ENCODE data around the gene FBXL14. TPM values are rescaled to one million over a fixed set of nuclear protein-coding genes. Genes with fewer than 3 reads are reported as not detected.
A peak's percentile ranks its signal among the peaks of the same experiment; 100 is the strongest.
"Not testable (repeated sequence)": the region's sequence is repeated elsewhere in the genome, so short reads cannot be mapped to it uniquely, and the experiment has no call there.

Gene FBXL14
- total RNA-seq, 4 donors from 2014 or later, result 12.0 to 22.6 (median 16.0) TPM

DNA sequence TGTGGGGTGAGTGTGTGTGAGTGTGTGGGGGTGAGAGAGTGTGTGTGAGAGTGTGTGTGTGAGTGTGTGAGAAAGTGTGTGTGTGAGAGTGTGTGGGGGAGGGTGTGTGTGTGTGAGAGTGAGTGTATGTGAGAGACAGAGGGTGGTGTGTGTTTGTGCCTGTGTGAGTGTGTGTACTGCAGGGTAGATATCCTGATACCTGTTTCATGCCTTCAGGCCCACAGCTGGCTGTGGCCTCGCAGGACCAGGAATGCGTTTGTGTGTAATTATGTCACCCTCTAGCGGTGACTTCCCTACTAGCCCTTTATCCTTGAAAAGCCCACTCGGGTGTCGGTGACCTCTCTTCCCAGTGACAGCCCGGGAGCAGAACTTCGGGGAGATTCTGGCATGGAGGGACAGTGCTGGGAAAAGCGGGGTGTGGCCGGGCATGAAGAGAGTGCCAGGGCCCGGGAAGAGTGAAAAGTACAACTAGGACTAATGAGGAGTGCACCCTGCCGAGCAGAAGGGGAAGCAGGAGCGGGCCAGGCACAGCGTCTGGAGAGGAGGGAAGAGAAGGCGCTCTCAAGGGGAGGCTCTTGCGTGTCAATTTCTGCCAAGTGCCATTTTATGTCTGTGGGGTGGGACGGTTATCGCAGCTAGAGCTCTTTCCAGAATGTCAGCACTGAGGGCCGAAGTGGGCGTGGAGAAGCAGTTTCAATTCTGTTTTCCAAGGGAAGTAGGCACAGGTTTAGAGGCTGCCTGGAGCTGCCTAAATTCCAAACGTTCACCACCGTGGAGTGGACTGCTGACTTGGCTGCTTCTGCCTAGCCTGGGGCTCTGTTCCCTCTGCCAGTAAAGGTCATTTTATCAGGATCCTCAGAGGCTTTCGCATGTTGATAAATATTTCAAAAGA is 11.0 kb upstream of the FBXL14 start:
- Histone ChIP-seq H3K4me1 (peaks cover 25 to 53% (median 37%) of the 10 kb centered on the region in 4 donors), H3K9me3 (no peaks in the 10 kb centered on the region), H3K36me3 (no peaks in the 10 kb centered on the region), H3K4me3 (peak overlapping the region; percentile 48 to 61 (median 51)), H3K27me3 (no peaks in the 10 kb centered on the region), H3K27ac (replicated peaks in 1 of 4) (peak overlapping the region; percentile 84 to 92 (median 90))
- 1% methylated on average over 15 of the region's 22 CpGs for WGBS
- intact Hi-C loops (cut with DNase I), result no loop called here
- TF ChIP-seq POLR2AphosphoS5 (IDR thresholded peaks at IDR 0.05) (peak in 1 of 2 donors; percentile 61), POLR2A (IDR thresholded peaks at IDR 0.05; ENCODE audit: low read depth) (no peak), EP300 (IDR thresholded peaks at IDR 0.05) (no peak)
- TF ChIP-seq, protein P1, sequence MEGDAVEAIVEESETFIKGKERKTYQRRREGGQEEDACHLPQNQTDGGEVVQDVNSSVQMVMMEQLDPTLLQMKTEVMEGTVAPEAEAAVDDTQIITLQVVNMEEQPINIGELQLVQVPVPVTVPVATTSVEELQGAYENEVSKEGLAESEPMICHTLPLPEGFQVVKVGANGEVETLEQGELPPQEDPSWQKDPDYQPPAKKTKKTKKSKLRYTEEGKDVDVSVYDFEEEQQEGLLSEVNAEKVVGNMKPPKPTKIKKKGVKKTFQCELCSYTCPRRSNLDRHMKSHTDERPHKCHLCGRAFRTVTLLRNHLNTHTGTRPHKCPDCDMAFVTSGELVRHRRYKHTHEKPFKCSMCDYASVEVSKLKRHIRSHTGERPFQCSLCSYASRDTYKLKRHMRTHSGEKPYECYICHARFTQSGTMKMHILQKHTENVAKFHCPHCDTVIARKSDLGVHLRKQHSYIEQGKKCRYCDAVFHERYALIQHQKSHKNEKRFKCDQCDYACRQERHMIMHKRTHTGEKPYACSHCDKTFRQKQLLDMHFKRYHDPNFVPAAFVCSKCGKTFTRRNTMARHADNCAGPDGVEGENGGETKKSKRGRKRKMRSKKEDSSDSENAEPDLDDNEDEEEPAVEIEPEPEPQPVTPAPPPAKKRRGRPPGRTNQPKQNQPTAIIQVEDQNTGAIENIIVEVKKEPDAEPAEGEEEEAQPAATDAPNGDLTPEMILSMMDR (IDR thresholded peaks at IDR 0.05), result peak; percentile 78 to 84 (median 82)
- DNase-seq (ENCODE audit: extremely low spot score), result no peak

DNA sequence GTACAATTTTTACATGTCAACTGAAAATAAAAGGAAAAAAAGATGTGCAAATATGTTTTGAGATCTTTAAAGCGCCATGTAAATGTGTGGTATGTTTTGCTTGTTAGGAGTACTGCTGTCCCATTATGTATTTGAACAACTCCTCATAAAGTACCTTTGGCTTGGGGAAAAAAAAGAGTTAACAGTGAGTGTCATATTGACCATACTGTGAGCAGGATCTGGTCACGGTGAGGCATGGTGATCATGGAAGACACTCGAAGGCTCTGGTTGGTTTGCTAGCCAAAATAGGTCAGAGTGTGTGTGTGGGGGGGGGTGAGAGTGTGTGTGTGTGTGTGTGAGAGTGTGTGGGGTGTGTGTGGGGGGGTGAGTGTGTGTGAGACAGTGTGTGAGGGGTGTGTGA is 10.1 kb upstream of the FBXL14 start:
- peaks cover 25 to 53% (median 37%) of the 10 kb centered on the region in 4 donors for H3K4me1 ChIP-seq
- 48% methylated on average over 3 of the region's 3 CpGs for WGBS
- H3K36me3 ChIP-seq, result no peaks in the 10 kb centered on the region
- DNase-seq (ENCODE audit: extremely low spot score), result no peak
- no peak for TF ChIP-seq EP300 (IDR thresholded peaks at IDR 0.05)
- TF ChIP-seq, protein P1 (IDR thresholded peaks at IDR 0.05), result no peak
- no peak for TF ChIP-seq POLR2A (IDR thresholded peaks at IDR 0.05; ENCODE audit: low read depth)
- TF ChIP-seq POLR2AphosphoS5 (IDR thresholded peaks at IDR 0.05), result no peak
- H3K27ac ChIP-seq (replicated peaks in 1 of 4), result peak overlapping the region; percentile 39 to 90 (median 62)
- no peaks in the 10 kb centered on the region for H3K9me3 ChIP-seq
- no peak overlapping the region for H3K4me3 ChIP-seq
- no peaks in the 10 kb centered on the region for H3K27me3 ChIP-seq
- intact Hi-C loops (cut with DNase I), result loop anchor here (5.0 kb wide), 1 partner anchor 487 kb away; no protein-coding TSS in a partner anchor

DNA sequence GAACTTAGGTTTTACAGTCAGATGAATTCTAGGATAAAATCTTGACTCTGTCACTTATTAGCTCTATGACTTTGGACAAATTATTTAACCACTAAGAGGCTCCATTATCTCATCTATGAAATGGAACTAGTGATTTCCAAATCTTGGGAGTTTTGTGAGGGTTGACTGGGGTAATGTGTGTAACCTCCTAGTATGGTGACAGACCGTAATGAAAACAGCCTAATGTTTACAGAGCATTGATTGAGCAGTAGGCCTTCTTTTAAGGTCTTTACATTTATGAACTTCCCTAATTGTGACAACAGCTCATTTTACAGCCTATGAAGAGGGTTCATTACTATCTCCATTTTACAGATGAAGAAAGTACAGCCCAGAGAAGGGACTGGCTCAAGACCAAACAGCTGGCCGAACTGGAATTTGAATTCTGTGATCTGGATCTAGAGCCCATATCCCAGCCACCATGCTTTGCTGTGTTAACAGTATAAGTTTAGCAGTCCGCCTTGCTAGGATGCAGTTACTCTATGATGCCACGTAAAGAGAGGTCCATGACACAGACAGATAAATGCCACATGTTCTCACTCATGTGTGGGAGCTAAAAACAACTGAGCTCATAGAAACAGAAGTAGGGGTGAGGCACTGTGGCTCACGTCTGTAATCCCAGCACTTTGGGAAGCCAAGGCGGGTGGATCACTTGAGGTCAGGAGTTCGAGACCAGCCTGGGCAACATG is 9.1 kb upstream of the FBXL14 start:
- Histone ChIP-seq H3K27ac (replicated peaks in 1 of 4) (peak overlapping the region in 1 of 4 donors; percentile 6), H3K4me3 (no peak overlapping the region), H3K9me3 (no peaks in the 10 kb centered on the region), H3K4me1 (peaks cover 22 to 45% (median 33%) of the 10 kb centered on the region in 4 donors), H3K36me3 (no peaks in the 10 kb centered on the region), H3K27me3 (no peaks in the 10 kb centered on the region)
- TF ChIP-seq POLR2AphosphoS5 (IDR thresholded peaks at IDR 0.05) (no peak), POLR2A (IDR thresholded peaks at IDR 0.05; ENCODE audit: low read depth) (no peak), EP300 (IDR thresholded peaks at IDR 0.05) (no peak)
- TF ChIP-seq, protein P1 (IDR thresholded peaks at IDR 0.05), result no peak
- intact Hi-C loops (cut with DNase I), result loop anchor here (5.0 kb wide), 1 partner anchor 486 kb away; no protein-coding TSS in a partner anchor
- DNase-seq (ENCODE audit: extremely low spot score), result no peak
- 87% methylated on average over 7 of the region's 7 CpGs for WGBS

DNA sequence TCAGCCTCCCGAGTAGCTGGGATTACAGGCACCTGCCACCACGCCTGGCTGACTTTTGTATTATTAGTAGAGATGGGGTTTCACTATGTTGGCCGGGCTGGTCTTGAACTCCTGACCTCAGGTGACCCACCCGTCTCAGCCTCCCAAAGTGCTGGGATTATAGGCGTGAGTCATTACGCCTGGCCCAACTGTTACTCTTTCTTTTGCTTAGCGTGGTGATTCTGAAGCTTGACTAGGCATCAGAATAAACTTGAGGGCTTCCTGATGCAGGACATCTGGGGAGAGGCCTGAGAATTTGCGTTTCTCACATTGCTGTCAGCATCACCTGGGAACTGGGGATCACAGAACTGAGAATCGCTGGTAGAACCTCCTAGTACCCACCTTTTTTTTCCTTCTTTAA is 8.3 kb upstream of the FBXL14 start:
- H3K27me3 ChIP-seq; DNase-seq (ENCODE audit: extremely low spot score); H3K36me3 ChIP-seq; H3K9me3 ChIP-seq; H3K27ac ChIP-seq (replicated peaks in 1 of 4); H3K4me3 ChIP-seq: not testable (repeated sequence)
- intact Hi-C loops (cut with DNase I), result loop anchor here (5.0 kb wide), 1 partner anchor 485 kb away; no protein-coding TSS in a partner anchor
- peaks cover 22 to 38% (median 26%) of the 10 kb centered on the region in 4 donors for H3K4me1 ChIP-seq
- 90% methylated on average over 9 of the region's 9 CpGs for WGBS

DNA sequence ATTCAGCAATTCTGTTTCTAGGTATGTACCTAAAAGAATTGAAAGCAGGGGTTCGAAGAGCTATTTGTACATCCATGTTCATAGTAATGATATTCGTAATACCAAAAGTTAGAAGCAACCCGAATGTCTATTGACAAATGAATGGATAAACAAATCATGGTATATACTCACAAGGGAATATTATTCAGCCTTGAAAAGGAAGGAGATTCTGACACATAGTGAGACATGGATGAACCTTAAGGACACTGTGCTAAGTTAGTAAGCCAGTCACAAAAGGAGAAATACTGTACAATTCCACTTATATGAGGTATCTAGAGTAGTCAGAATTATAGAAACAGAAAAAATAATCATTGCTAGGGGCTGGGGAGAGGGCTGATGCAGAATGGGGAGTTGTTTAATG is 4.4 kb upstream of the FBXL14 start:
- intact Hi-C loops (cut with DNase I), result loop anchor here (10.0 kb wide), 2 partner anchors 844 to 954 kb away; partner anchors contain the start of gene WNK1
- no peaks in the 10 kb centered on the region for H3K27me3 ChIP-seq
- TF ChIP-seq EP300 (IDR thresholded peaks at IDR 0.05) (no peak), POLR2A (IDR thresholded peaks at IDR 0.05; ENCODE audit: low read depth) (no peak), POLR2AphosphoS5 (IDR thresholded peaks at IDR 0.05) (no peak)
- TF ChIP-seq, protein P1 (IDR thresholded peaks at IDR 0.05), result no peak

More for the DNA sequence above, 4.4 kb upstream of the FBXL14 start:
- no peak overlapping the region for H3K27ac ChIP-seq (replicated peaks in 1 of 4)
- no peak overlapping the region for H3K4me3 ChIP-seq
- DNase-seq (ENCODE audit: extremely low spot score), result no peak
- H3K36me3 ChIP-seq, result no peaks in the 10 kb centered on the region
- H3K9me3 ChIP-seq, result no peaks in the 10 kb centered on the region
- peaks cover 12 to 18% (median 14%) of the 10 kb centered on the region in 4 donors for H3K4me1 ChIP-seq
- WGBS, result 98% methylated on average over 3 of the region's 3 CpGs

All from esophagus muscularis mucosa (tissue), 4 donors.